ENCODE data around the gene ARHGAP26.

DNA sequence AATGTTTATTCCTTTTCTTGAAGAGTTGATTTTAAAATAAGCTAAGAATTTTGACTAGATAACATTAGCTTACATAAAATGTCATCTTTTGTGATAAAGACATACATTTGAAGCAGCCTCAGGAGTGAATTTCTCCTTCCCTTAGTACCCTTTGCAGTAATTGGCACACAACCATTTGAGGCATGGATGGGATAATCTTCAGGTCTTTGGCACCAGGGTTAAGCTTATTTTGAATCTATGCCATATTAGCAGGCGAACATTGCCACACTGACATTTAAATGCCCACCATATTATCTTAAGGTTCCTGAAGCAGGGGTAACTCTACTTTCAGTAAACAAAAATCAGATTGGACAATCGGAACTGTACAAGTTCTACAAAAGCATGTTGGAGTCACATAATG, 507.4 kb downstream of the ARHGAP26 start:
- TF ChIP-seq CTCF (IDR thresholded peaks at IDR 0.05; ENCODE audit: low read depth, low read length, poor library complexity, severe bottlenecking) (no peak), EZH2phosphoT487 (IDR thresholded peaks at IDR 0.05; ENCODE audit: borderline replicate concordance, low read length) (no peak)

Measured in DOHH2 (cell line).